Dendritic cell treated with granulocyte-macrophage colony-stimulating factor and Interleukin-4, amounts not matched to agents 40 ng/mL and 50 ng/mL, for 4 days (primary cell): ENCODE data around the gene TMEM235.
A peak's percentile ranks its signal among the peaks of the same experiment; 100 is the strongest.

ENCODE experiments used
- H3K27ac Mint-ChIP-seq: one replicate; pipeline ENCODE4 v1.8.0; 2022; ENCODE audit warnings: mild to moderate bottlenecking, mixed read lengths
- H3K27me3 Mint-ChIP-seq: one replicate; pipeline ENCODE4 v1.8.0; 2022; ENCODE audit warnings: mild to moderate bottlenecking, mixed read lengths
- H3K36me3 Mint-ChIP-seq: one replicate; pipeline ENCODE4 v1.8.0; 2022; ENCODE audit warnings: low read depth, mixed read lengths
- H3K4me1 Mint-ChIP-seq: one replicate; pipeline ENCODE4 v1.8.0; 2022; ENCODE audit warnings: low read depth, mixed read lengths
- H3K4me3 Mint-ChIP-seq: one replicate; pipeline ENCODE4 v1.8.0; 2022; ENCODE audit warnings: mild to moderate bottlenecking, moderate library complexity, mixed read lengths
- H3K9me3 Mint-ChIP-seq: one replicate; pipeline ENCODE4 v1.8.0; 2022; ENCODE audit warnings: mixed read lengths
- intact Hi-C: fragments of 100-400 bp; cut with micrococcal nuclease; formaldehyde crosslinking; loops from one replicate; pipeline ENCODE4 v1.15.0; 2022

Gene TMEM235

DNA sequence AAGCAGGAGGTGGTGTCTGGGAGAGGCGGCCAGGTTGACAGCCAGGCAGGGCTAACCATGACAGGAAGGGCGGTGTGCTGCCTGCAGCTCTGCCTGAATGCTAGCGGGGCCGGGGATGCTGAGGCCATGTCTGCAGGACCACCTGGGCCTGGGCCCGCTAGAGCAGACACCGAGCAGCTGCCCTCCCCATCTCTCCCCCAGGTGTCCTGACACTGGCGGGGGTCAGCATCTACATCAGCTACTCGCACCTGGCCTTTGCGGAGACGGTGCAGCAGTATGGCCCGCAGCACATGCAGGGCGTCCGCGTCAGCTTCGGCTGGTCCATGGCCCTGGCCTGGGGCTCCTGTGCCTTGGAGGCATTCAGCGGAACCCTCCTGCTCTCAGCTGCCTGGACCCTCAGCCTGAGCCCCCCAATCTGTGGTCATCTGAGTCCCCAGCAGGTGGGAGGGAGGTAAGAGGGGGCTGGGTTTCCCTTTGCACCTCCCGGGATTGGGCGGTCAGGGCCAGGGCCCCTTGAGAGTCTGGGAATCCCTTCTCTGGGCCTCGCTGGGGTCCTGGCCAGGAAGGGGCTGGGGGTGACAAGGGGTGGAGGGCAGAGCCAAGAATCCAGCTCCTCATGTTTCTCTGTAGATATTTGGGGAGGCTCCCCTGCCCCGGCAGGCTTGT is 7.5 kb downstream of the TMEM235 start:
- peaks cover 19% of the 10 kb centered on the region for H3K27me3 Mint-ChIP-seq
- no peak overlapping the region for H3K27ac Mint-ChIP-seq
- intact Hi-C loops: no loop called here
- no peak overlapping the region for H3K4me3 Mint-ChIP-seq
- H3K36me3 Mint-ChIP-seq: no peaks in the 10 kb centered on the region
- no peaks in the 10 kb centered on the region for H3K9me3 Mint-ChIP-seq
- H3K4me1 Mint-ChIP-seq: peaks cover 13% of the 10 kb centered on the region

- no peaks in the 10 kb centered on the region for H3K36me3 Mint-ChIP-seq
- no peak overlapping the region for H3K27ac Mint-ChIP-seq
- peaks cover 13% of the 10 kb centered on the region for H3K4me1 Mint-ChIP-seq
- H3K4me3 Mint-ChIP-seq: no peak overlapping the region
- intact Hi-C loops: no loop called here
- H3K9me3 Mint-ChIP-seq: no peaks in the 10 kb centered on the region
- H3K27me3 Mint-ChIP-seq: peaks cover 16% of the 10 kb centered on the region
Measured at GRCh38 chr17:78239489-78239931, 8.1 kb downstream of the TMEM235 start.

DNA sequence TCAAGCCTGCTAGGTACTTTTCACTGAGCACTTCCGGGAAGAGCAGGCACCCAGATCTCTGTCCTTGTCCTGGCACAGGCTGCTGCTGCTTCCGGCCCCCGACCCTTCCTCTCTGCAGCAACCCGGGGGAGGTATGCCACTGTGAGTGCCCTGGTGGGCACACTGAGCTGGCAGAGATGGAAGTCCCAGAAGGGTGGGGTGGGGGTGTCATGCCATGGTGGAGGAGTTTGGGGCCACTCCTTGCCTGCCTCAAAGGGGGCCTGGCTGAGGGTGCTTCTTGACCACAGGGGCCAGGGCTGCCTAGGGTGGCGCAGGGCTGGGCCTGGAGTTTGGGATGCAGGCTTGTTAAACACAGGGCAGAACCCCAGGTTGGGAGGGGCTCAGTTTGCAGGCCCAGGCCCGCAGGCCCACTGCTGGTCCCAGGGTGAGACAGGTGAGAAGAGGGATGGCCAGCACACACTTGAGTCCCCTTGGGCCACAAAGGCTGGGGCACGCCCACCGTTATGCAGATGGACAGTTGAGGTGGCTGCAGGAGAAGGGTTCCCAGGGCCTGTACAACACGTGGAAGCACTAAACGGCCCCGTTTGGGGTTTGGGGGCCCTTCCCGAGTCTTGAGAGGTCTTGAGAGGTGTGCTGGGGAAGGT is 8.7 kb downstream of the TMEM235 start:
- peaks cover 13% of the 10 kb centered on the region for H3K4me1 Mint-ChIP-seq
- H3K4me3 Mint-ChIP-seq: no peak overlapping the region
- H3K27ac Mint-ChIP-seq: no peak overlapping the region
- no peaks in the 10 kb centered on the region for H3K36me3 Mint-ChIP-seq
- peaks cover 14% of the 10 kb centered on the region for H3K27me3 Mint-ChIP-seq
- intact Hi-C loops: no loop called here
- H3K9me3 Mint-ChIP-seq: no peaks in the 10 kb centered on the region

DNA sequence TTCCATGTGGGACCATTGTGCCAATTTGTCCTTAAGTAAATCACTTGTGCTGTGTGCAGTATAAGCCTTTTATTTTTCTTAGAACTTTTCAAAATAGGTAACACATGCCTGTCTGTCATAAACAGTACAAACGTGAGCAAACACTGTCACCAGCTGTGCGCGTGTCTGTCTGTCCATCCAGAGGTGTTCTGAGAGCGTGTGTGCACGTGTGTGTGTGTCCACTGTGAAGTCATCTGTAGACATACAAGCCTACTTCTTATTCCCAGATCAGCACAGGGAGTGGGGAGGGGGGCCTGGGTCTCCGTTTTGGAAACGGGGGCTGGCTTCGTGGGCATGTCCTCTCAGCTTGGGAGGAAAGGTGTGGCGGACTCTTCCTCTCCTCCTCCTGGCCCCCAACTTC is 9.4 kb downstream of the TMEM235 start:
- no peaks in the 10 kb centered on the region for H3K36me3 Mint-ChIP-seq
- no peaks in the 10 kb centered on the region for H3K9me3 Mint-ChIP-seq
- H3K4me3 Mint-ChIP-seq: no peak overlapping the region
- intact Hi-C loops: no loop called here
- no peak overlapping the region for H3K27ac Mint-ChIP-seq
- peaks cover 13% of the 10 kb centered on the region for H3K4me1 Mint-ChIP-seq
- H3K27me3 Mint-ChIP-seq: peaks cover 14% of the 10 kb centered on the region

DNA sequence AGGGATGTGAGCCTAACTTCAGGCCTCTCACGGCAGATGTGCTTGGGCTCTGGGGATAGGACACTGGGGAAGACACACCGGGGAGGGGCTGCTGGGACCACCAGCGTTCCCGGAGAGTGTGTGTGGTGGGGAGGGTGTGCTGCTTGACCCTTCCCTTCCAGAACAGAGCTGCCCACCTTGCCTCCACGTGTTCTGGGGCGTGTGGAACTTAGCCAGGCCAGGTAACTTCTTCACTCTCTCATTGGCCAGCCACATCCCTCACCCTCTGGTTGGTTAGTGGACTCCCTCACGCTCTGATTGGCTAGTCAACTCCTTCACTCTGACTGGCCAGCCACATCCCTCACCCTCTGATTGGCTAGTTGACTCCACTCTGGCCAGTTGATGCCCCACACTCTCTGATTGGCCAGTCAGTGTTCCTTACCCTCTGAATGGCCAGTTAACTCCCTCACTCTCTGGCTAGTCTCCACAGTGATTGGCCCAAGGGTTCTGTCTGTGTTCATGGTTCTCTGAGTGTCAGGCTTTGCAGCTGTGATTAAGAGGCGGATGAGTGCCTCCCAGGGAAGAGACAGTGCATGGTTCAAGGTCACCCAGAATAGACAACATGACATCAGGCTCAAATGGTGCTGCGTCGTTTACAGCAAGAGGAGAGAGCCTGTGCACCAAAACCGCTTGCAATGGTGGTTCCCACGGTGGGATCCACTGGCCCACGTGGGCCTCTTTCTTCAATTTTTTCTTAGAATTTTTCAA is 10.0 kb downstream of the TMEM235 start:
- Mint-ChIP-seq H3K27ac (no peak overlapping the region), H3K4me3 (no peak overlapping the region), H3K9me3 (no peaks in the 10 kb centered on the region), H3K27me3 (peaks cover 14% of the 10 kb centered on the region), H3K4me1 (peaks cover 13% of the 10 kb centered on the region), H3K36me3 (no peaks in the 10 kb centered on the region)
- intact Hi-C loops: no loop called here

DNA sequence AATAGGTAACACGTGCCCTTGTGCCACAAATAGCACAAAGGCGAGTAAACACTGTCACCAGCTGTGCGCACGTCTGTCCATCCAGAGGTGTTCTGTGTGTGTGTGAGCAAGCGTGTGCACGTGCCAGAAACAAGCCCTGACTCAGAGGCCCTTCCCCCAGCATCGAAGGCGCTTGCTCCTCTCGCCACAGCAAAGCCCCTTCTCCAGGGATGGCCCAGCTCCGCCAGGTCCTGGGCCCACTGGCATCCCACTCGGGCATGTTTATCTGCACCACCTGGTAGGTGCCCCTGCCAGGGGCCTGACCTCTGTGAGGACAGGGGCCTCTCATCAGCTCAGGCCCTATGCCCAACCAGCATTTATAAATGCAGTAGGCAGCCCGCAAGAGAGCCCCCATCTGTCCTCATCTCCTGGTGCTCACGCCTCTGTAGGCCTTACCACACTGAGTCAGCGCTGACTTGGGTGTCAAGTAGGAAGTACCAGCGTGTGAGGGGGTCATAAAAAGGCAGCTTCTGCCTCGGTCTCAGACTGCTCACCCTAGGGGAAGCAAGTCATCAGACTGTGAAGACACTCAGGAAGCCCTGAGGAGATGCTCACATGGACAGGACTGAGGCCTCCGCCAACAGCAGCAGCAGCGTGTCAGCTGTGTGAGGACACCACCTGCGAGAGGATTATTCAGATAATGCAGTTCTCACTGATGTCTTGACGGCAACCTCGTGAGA is 10.8 kb downstream of the TMEM235 start:
- intact Hi-C loops: no loop called here
- no peak overlapping the region for H3K27ac Mint-ChIP-seq
- no peaks in the 10 kb centered on the region for H3K36me3 Mint-ChIP-seq
- peaks cover 13% of the 10 kb centered on the region for H3K4me1 Mint-ChIP-seq
- H3K9me3 Mint-ChIP-seq: no peaks in the 10 kb centered on the region
- H3K27me3 Mint-ChIP-seq: peaks cover 14% of the 10 kb centered on the region
- no peak overlapping the region for H3K4me3 Mint-ChIP-seq

GRCh38 chr17:78247304-78247703 is 15.9 kb downstream of the TMEM235 start:
- intact Hi-C loops: no loop called here
- Mint-ChIP-seq H3K36me3 (no peaks in the 10 kb centered on the region), H3K27me3 (peaks cover 18% of the 10 kb centered on the region), H3K4me3 (no peak overlapping the region), H3K9me3 (no peaks in the 10 kb centered on the region), H3K27ac (peak overlapping the region; percentile 5), H3K4me1 (peaks cover 23% of the 10 kb centered on the region)

GRCh38 chr17:78248051-78248914 is 16.9 kb downstream of the TMEM235 start:
- Mint-ChIP-seq H3K27me3 (peaks cover 26% of the 10 kb centered on the region), H3K4me1 (peaks cover 30% of the 10 kb centered on the region), H3K36me3 (no peaks in the 10 kb centered on the region), H3K9me3 (no peaks in the 10 kb centered on the region), H3K4me3 (no peak overlapping the region), H3K27ac (no peak overlapping the region)
- intact Hi-C loops: no loop called here

DNA sequence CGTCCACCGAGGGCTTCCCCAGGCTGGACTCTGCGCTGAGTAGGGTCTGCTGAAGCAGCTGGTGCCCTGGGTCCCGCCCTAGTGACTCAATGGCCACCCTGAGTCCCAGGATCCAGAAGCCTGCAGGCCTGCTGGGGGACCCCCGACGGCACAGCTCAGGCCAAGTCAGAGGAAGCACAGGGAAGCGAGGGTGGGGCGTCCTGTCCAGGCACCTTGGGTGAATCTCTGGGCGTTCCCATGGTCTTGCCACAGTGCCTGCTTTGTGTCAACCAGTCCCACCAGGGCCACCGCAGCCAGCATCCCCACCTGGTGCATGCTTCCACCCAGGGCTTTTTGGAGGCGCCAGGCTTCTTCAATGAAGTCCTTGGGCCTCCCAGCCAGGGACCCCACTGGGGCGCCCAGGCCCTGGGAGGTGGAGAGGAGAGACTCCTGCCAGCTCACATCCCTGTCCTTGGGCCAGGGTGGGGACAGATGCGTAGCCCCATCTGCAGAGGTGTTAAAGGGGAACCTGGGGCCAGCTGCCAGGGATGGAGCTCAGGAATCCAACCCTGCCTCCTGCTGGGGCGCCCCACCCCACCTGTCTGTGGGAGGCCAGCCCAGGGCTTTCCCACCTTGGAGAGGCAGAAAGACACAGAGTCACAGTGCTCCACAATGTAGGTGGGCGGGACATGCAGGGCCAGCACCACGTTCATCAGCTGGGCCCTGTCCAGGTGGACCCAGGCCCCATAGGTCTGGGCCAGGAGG is 17.8 kb downstream of the TMEM235 start:
- intact Hi-C loops: no loop called here
- Mint-ChIP-seq H3K9me3 (no peaks in the 10 kb centered on the region), H3K36me3 (no peaks in the 10 kb centered on the region), H3K4me1 (peaks cover 36% of the 10 kb centered on the region), H3K27me3 (peaks cover 23% of the 10 kb centered on the region), H3K4me3 (no peak overlapping the region), H3K27ac (peak overlapping the region; percentile 50)

DNA sequence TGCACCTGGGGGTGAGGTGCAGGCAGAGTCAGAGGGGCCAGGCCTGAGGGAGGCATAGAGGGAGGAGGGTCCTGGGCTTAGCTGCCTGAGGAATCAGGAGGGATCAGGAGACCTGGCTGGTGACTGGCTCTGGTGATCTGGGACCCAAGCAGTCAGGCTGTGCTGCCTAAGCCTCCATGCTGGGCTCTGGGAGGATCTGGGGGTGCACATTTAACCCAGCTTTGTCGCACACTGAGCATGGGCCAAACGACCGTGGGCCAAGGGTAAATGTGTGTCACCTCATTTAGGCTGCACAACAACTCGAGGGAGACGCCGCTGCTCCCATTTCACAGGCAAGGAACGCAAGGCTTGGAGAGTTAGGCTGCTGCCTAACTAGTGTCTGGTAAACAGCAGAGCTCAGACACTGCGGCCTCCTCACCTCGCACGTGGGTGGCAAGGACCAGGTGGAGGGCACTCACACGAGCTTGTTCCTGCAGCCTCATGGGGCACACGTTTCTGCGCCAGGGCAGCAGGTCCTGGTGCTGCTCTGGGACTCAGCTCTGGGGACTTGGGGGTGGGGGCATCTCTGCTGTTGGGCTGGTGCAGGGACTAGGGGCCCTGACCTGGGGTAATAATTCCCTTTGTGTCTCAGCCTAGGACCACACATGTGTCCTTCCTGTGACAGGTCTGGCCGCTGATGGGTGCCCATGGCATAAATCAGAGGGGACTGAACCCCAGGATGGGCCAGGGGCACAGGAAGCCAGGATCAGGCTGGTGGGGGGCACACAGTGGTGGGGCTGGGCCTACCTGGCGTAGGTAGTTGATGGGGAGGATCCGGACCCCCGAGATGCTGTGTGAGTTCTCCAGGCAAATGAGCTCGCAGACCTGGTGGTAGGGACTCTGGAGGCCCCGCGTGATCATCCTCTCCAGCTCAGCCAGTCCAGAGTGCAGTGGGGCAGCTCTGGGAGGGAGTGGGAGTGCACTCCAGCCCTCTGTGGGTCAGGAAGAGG is 18.7 kb downstream of the TMEM235 start:
- H3K4me3 Mint-ChIP-seq: no peak overlapping the region
- peak overlapping the region; percentile 50 for H3K27ac Mint-ChIP-seq
- H3K4me1 Mint-ChIP-seq: peaks cover 45% of the 10 kb centered on the region
- H3K36me3 Mint-ChIP-seq: no peaks in the 10 kb centered on the region
- no peaks in the 10 kb centered on the region for H3K9me3 Mint-ChIP-seq
- intact Hi-C loops: loop anchor here (2.0 to 10.0 kb wide), 4 partner anchors 137 to 233 kb away; no protein-coding TSS in a partner anchor
- peaks cover 23% of the 10 kb centered on the region for H3K27me3 Mint-ChIP-seq

DNA sequence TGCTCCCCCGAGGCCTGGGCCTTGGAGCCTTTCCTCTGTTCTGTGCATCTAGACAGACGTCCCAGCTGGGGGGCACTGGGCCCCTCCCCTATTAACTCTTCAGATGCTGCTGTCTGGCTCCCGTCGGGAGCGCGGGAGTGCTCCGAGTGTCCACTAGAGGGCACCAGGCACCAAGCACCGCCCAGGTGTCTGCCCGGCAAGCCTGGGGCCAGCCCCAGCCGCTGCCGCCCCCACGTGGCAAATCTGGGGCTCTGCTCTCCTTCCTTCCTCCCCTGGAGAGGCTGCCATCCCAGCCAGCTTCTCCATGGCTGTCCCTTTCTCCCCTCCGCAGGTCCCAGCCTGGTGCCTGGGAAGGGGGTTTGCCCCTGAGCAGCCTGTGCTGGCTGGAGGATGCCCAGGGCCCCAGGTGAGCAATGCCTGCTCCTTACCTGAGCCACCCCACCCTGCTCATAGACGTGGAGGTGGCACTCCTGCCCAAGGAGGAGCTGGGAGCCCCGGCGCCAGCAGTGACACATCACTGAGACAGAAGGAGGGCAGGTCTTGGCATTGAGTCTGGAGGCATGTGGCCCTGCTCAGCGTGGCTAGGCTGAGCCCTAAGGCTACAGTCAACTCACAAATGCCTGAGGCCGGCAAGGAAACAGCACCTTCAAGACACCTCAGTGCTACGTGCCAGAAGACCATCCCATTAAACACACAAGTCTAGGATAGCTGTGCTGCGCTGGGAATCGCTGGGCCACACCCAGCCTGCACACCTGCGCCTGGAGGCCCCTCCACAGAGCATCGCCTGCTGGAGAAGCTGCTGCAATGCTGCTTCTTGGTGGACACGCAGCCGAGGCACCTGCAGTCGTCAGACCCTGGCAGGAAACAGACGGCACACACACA is 19.7 kb downstream of the TMEM235 start:
- Mint-ChIP-seq H3K4me3 (no peak overlapping the region), H3K27me3 (peaks cover 23% of the 10 kb centered on the region), H3K36me3 (no peaks in the 10 kb centered on the region), H3K9me3 (no peaks in the 10 kb centered on the region), H3K4me1 (peaks cover 55% of the 10 kb centered on the region), H3K27ac (peak overlapping the region; percentile 47)
- intact Hi-C loops: loop anchor here (2.0 to 10.0 kb wide), 4 partner anchors 138 to 234 kb away; no protein-coding TSS in a partner anchor
